Astrocyte (in vitro differentiated cells and primary cell): Measurements from ENCODE around the gene NRGN. TPM values are rescaled to one million over a fixed set of nuclear protein-coding genes. Genes with fewer than 3 reads are reported as not detected.

Source experiments
- DNase-seq: peaks from one replicate; pipeline ENCODE4 v3.0.0-alpha.2; 2010; ENCODE audit warnings: low read depth
- FAIRE-seq: peaks from 2 replicates; lab custom pipeline; 2011; peaks lifted over from hg19 to GRCh38; lab: Jason Lieb, UNC
- H2AFZ ChIP-seq: 2 replicates; pipeline ENCODE4 v1.6.0; 2012; ENCODE audit warnings: low read depth, low read length, inconsistent platforms
- H3K27ac ChIP-seq: 2 replicates; pipeline ENCODE4 v1.5.1; 2011; ENCODE audit warnings: low read depth, low read length, inconsistent platforms
- H3K27me3 ChIP-seq: 2 replicates; pipeline ENCODE4 v1.6.0; 2011; ENCODE audit warnings: low read length, inconsistent platforms; ENCODE audit not compliant: insufficient read depth
- H3K36me3 ChIP-seq: 2 replicates; pipeline ENCODE4 v1.5.1; 2011; ENCODE audit warnings: low read length, inconsistent platforms; ENCODE audit not compliant: insufficient read depth
- H3K4me1 ChIP-seq: 2 replicates; pipeline ENCODE4 v1.5.1; 2011; ENCODE audit warnings: low read length, inconsistent platforms; ENCODE audit not compliant: insufficient read depth
- H3K4me2 ChIP-seq: 2 replicates; pipeline ENCODE4 v1.6.0; 2012; ENCODE audit warnings: low read length, inconsistent platforms
- H3K4me3 ChIP-seq: 2 replicates; pipeline ENCODE4 v1.5.1; 2011; ENCODE audit warnings: low read depth, mild to moderate bottlenecking, low read length, inconsistent platforms; ENCODE audit not compliant: insufficient read depth
- H3K79me2 ChIP-seq: 2 replicates; pipeline ENCODE4 v1.6.0; 2012; ENCODE audit warnings: mild to moderate bottlenecking, low read length, inconsistent platforms; ENCODE audit not compliant: insufficient read depth
- H3K9ac ChIP-seq: 2 replicates; pipeline ENCODE4 v1.6.0; 2012; ENCODE audit warnings: mild to moderate bottlenecking, low read length, inconsistent platforms
- H3K9me3 ChIP-seq: 2 replicates; pipeline ENCODE4 v1.5.1; 2012; ENCODE audit warnings: low read depth, mild to moderate bottlenecking, low read length, inconsistent platforms; ENCODE audit not compliant: insufficient read depth
- H4K20me1 ChIP-seq: 2 replicates; pipeline ENCODE4 v1.6.0; 2012; ENCODE audit warnings: low read length, inconsistent platforms; ENCODE audit not compliant: insufficient read depth
- H3K27ac Mint-ChIP-seq: one replicate; pipeline ENCODE4 v1.8.0; 2021; ENCODE audit warnings: mild to moderate bottlenecking, mixed read lengths; ENCODE audit not compliant: unreplicated experiment
- H3K27me3 Mint-ChIP-seq: one replicate; pipeline ENCODE4 v1.8.0; 2021; ENCODE audit warnings: low read depth, mixed read lengths; ENCODE audit not compliant: unreplicated experiment
- H3K36me3 Mint-ChIP-seq: one replicate; pipeline ENCODE4 v1.8.0; 2021; ENCODE audit warnings: low read depth, mixed read lengths; ENCODE audit not compliant: unreplicated experiment
- H3K4me1 Mint-ChIP-seq: one replicate; pipeline ENCODE4 v1.8.0; 2021; ENCODE audit warnings: low read depth, mixed read lengths; ENCODE audit not compliant: unreplicated experiment
- H3K4me3 Mint-ChIP-seq: one replicate; pipeline ENCODE4 v1.8.0; 2021; ENCODE audit warnings: mild to moderate bottlenecking, moderate library complexity, mixed read lengths; ENCODE audit not compliant: unreplicated experiment
- H3K9me3 Mint-ChIP-seq: one replicate; pipeline ENCODE4 v1.8.0; 2021; ENCODE audit warnings: mild to moderate bottlenecking, mixed read lengths; ENCODE audit not compliant: unreplicated experiment
- CTCF ChIP-seq: IDR thresholded peaks from 2 replicates; pipeline ENCODE4 v1.5.1; 2011; ENCODE audit warnings: low read depth, mild to moderate bottlenecking, inconsistent platforms, low read length, moderate library complexity; ENCODE audit not compliant: insufficient read depth
- EZH2 ChIP-seq: IDR thresholded peaks from 2 replicates; pipeline ENCODE4 v1.6.1; 2012; ENCODE audit warnings: mild to moderate bottlenecking, low read length, inconsistent platforms; ENCODE audit not compliant: insufficient read depth
- total RNA-seq: library from RNA; stranded (reverse); gene quantifications from 2 replicates; pipeline ENCODE4 v1.2.1, GENCODE V29; 2021

NRGN gene
- total RNA-seq, 1 donor from 2014 or later, result 1.7 TPM

DNA sequence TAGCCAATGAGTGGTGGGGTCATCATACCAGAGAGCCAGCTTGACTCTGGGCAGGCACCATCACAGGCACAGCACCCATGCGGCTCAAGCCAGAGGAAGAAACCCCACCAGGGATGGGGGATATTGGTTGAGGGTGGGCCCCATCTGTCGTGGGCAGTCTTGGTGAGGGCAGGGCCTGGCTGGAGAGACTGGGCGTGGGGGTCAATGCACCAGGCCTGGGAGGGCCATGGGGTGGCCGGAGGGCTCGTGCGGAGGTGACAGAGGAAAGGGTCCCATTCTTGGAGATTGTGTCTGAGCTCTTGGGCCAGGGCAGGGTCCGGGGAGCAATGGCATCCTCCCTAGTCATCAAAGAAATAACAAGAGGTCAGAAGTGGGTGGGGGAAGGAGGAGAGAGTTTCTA, 13.9 kb downstream of the NRGN start:
- peaks cover 3% of the 10 kb centered on the region for H3K36me3 Mint-ChIP-seq
- DNase-seq (no peak), FAIRE-seq (no peak)
- peaks cover 15% of the 10 kb centered on the region for H3K4me1 Mint-ChIP-seq
- Histone ChIP-seq H4K20me1 (no peaks in the 10 kb centered on the region), H3K36me3 (no peaks in the 10 kb centered on the region), H3K27ac (no peak overlapping the region), H3K4me1 (peaks cover 23% of the 10 kb centered on the region), H3K9ac (no peak overlapping the region), H3K9me3 (no peaks in the 10 kb centered on the region), H3K4me3 (no peak overlapping the region), H3K27me3 (peaks cover 14% of the 10 kb centered on the region), H2AFZ (no peak overlapping the region), H3K4me2 (no peak overlapping the region), H3K79me2 (no peaks in the 10 kb centered on the region)
- H3K4me3 Mint-ChIP-seq, result no peak overlapping the region
- TF ChIP-seq EZH2, result no peak
- no peak for TF ChIP-seq CTCF
- H3K27ac Mint-ChIP-seq, result no peak overlapping the region
- H3K9me3 Mint-ChIP-seq, result no peaks in the 10 kb centered on the region
- H3K27me3 Mint-ChIP-seq, result peaks cover 58% of the 10 kb centered on the region

DNA sequence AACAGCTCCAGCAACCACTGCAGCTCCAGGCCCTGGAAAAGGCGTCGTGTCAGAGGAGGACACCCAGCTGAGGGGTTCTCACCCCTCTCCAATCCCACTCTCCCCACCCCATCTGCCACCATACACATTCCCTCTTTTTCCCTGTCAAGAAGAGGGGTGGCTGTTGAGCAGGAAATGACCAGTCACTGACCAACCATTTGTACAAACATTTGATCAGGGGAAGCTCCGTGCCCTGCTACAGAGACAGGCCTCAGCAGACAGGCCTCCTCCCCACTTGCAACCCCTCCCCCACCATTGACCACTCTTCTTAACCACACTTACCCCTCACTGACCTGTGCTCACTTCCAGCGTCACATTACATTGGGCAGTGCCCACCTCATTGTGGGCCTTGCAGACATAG, 14.6 kb downstream of the NRGN start:
- H3K79me2 ChIP-seq, result no peaks in the 10 kb centered on the region
- no peak for DNase-seq
- peaks cover 20% of the 10 kb centered on the region for H3K27me3 ChIP-seq
- no peaks in the 10 kb centered on the region for H3K9me3 ChIP-seq
- no peak for TF ChIP-seq EZH2
- no peak for TF ChIP-seq CTCF
- peak overlapping the region; percentile 47 for H3K4me2 ChIP-seq
- no peak overlapping the region for H2AFZ ChIP-seq
- H3K4me1 ChIP-seq, result peaks cover 18% of the 10 kb centered on the region
- no peak overlapping the region for H3K4me3 ChIP-seq
- Mint-ChIP-seq H3K4me1 (peaks cover 13% of the 10 kb centered on the region), H3K9me3 (no peaks in the 10 kb centered on the region), H3K4me3 (no peak overlapping the region), H3K27me3 (peaks cover 60% of the 10 kb centered on the region), H3K27ac (no peak overlapping the region), H3K36me3 (peaks cover 3% of the 10 kb centered on the region)
- no peak overlapping the region for H3K9ac ChIP-seq
- H4K20me1 ChIP-seq, result no peaks in the 10 kb centered on the region
- FAIRE-seq, result no peak
- no peak overlapping the region for H3K27ac ChIP-seq
- no peaks in the 10 kb centered on the region for H3K36me3 ChIP-seq

- H2AFZ ChIP-seq, result no peak overlapping the region
- H3K4me1 ChIP-seq, result peaks cover 16% of the 10 kb centered on the region
- no peak for FAIRE-seq
- H3K4me2 ChIP-seq, result peak overlapping the region; percentile 47
- no peaks in the 10 kb centered on the region for H3K79me2 ChIP-seq
- DNase-seq, result no peak
- H3K9me3 Mint-ChIP-seq, result no peaks in the 10 kb centered on the region
- peaks cover 22% of the 10 kb centered on the region for H3K27me3 ChIP-seq
- no peak overlapping the region for H3K4me3 ChIP-seq
- no peak overlapping the region for H3K4me3 Mint-ChIP-seq
- H3K4me1 Mint-ChIP-seq, result peaks cover 13% of the 10 kb centered on the region
- no peaks in the 10 kb centered on the region for H3K9me3 ChIP-seq
- no peaks in the 10 kb centered on the region for H3K36me3 ChIP-seq
- H3K9ac ChIP-seq, result no peak overlapping the region
- no peak for TF ChIP-seq CTCF
- no peak for TF ChIP-seq EZH2
- no peaks in the 10 kb centered on the region for H4K20me1 ChIP-seq
- peaks cover 57% of the 10 kb centered on the region for H3K27me3 Mint-ChIP-seq
- no peak overlapping the region for H3K27ac ChIP-seq
- no peak overlapping the region for H3K27ac Mint-ChIP-seq
- peaks cover 3% of the 10 kb centered on the region for H3K36me3 Mint-ChIP-seq
Observed at GRCh38 chr11:124754710-124755109, 15.0 kb downstream of the NRGN start.
